Thoracic aorta (tissue), 2 donors: ENCODE results near the gene DSP. TPM values are rescaled to one million over a fixed set of nuclear protein-coding genes. Genes with fewer than 3 reads are reported as not detected.

Experiments
- ATAC-seq: fragments of 150-250 bp; one replicate; pipeline ENCODE4 v1.8.0; 2017; ENCODE audit warnings: low read depth; ENCODE audit not compliant: insufficient number of reproducible peaks, low FRiP score
- DNase-seq: peaks from one replicate; pipeline ENCODE4 v3.0.0-alpha.2; 2020; ENCODE audit warnings: low spot score
- H3K27ac ChIP-seq, 2 donors: fragments of 200-600 bp; sonication (generic); 1 replicate in 1 of 2; 2 replicates in 1 of 2; pipeline ENCODE4 v1.5.1; 2016; ENCODE audit warnings: mild to moderate bottlenecking in 2 of 2, moderate library complexity in 2 of 2
- H3K27me3 ChIP-seq: fragments of 200-600 bp; sonication (generic); replicated peaks from 2 replicates; pipeline ENCODE4 v1.6.0; 2016; ENCODE audit warnings: mild to moderate bottlenecking; ENCODE audit not compliant: insufficient read depth
- H3K36me3 ChIP-seq: fragments of 200-600 bp; sonication (generic); one replicate; pipeline ENCODE4 v1.5.1; 2016
- H3K4me1 ChIP-seq, 2 donors: fragments of 200-600 bp; sonication (generic); 1 replicate in 1 of 2; 2 replicates in 1 of 2; pipeline versions ENCODE4 v1.5.1 to v1.6.0; 2016; ENCODE audit warnings: low read depth in 2 of 2, mild to moderate bottlenecking in 1 of 2; ENCODE audit not compliant: control insufficient read depth in 1 of 2
- H3K4me3 ChIP-seq: fragments of 200-600 bp; sonication (generic); 2 replicates; pipeline ENCODE4 v1.5.1; 2016; ENCODE audit warnings: mild to moderate bottlenecking
- H3K9me3 ChIP-seq: fragments of 200-600 bp; sonication (generic); 2 replicates; pipeline ENCODE4 v1.5.1; 2016
- CTCF ChIP-seq: fragments of 200-600 bp; sonication (generic); IDR thresholded peaks from one replicate; pipeline ENCODE4 v1.5.1; 2019; ENCODE audit warnings: antibody characterized with exemption
- total RNA-seq, 2 donors: library from RNA; depleted of rRNA; stranded (reverse); fragments of >200 nt; gene quantifications; one replicate each; pipeline versions ENCODE4 v1.1.0 to v1.2.3, GENCODE V29; 2016

The DSP gene
- total RNA-seq, 2 donors from 2014 or later, result 5.4 to 6.7 TPM

- H3K4me3 ChIP-seq, result no peak overlapping the region
- DNase-seq, result no peak
- ATAC-seq, result no peak
- no peaks in the 10 kb centered on the region for H3K27me3 ChIP-seq
- no peaks in the 10 kb centered on the region for H3K9me3 ChIP-seq
- H3K36me3 ChIP-seq, result no peaks in the 10 kb centered on the region
- H3K4me1 ChIP-seq, result no peaks in the 10 kb centered on the region
- H3K27ac ChIP-seq, result no peak overlapping the region
- no peak for TF ChIP-seq CTCF
Observed at GRCh38 chr6:7558781-7559180, 17.3 kb downstream of the DSP start.

- TF ChIP-seq CTCF, result no peak
- no peak overlapping the region for H3K4me3 ChIP-seq
- ATAC-seq (no peak), DNase-seq (no peak)
- no peaks in the 10 kb centered on the region for H3K27me3 ChIP-seq
- H3K4me1 ChIP-seq, result no peaks in the 10 kb centered on the region
- H3K27ac ChIP-seq, result no peak overlapping the region
- H3K9me3 ChIP-seq, result no peaks in the 10 kb centered on the region
- no peaks in the 10 kb centered on the region for H3K36me3 ChIP-seq
Observed at GRCh38 chr6:7559196-7559595, 17.7 kb downstream of the DSP start.

- no peaks in the 10 kb centered on the region for H3K27me3 ChIP-seq
- H3K4me1 ChIP-seq, result no peaks in the 10 kb centered on the region
- TF ChIP-seq CTCF, result no peak
- H3K27ac ChIP-seq, result no peak overlapping the region
- ATAC-seq (no peak), DNase-seq (no peak)
- H3K36me3 ChIP-seq, result no peaks in the 10 kb centered on the region
- H3K4me3 ChIP-seq, result no peak overlapping the region
- no peaks in the 10 kb centered on the region for H3K9me3 ChIP-seq
Observed at GRCh38 chr6:7559651-7560385, 18.3 kb downstream of the DSP start.

GRCh38 chr6:7561153-7561964 lies 19.9 kb downstream of the DSP start:
- TF ChIP-seq CTCF, result no peak
- Histone ChIP-seq H3K27me3 (no peaks in the 10 kb centered on the region), H3K27ac (no peak overlapping the region), H3K36me3 (no peaks in the 10 kb centered on the region), H3K4me1 (no peaks in the 10 kb centered on the region), H3K9me3 (no peaks in the 10 kb centered on the region), H3K4me3 (no peak overlapping the region)
- ATAC-seq, result no peak
- DNase-seq, result no peak

- Histone ChIP-seq H3K27ac (no peak overlapping the region), H3K9me3 (no peaks in the 10 kb centered on the region), H3K4me3 (no peak overlapping the region), H3K36me3 (no peaks in the 10 kb centered on the region), H3K4me1 (no peaks in the 10 kb centered on the region), H3K27me3 (no peaks in the 10 kb centered on the region)
- ATAC-seq, result no peak
- no peak for TF ChIP-seq CTCF
- DNase-seq, result no peak
Observed at GRCh38 chr6:7562769-7563168, 21.3 kb downstream of the DSP start.
